Naive thymus-derived CD4-positive, alpha-beta T cell (primary cell): ENCODE measurements around the gene PLPPR4. TPM values are rescaled to one million over a fixed set of nuclear protein-coding genes. Genes with fewer than 3 reads are reported as not detected.
"Not testable (repeated sequence)": the region's sequence is repeated elsewhere in the genome, so short reads cannot be mapped to it uniquely, and the experiment has no call there.

Source experiments
- ATAC-seq: fragments of 150-1000 bp; cut with Tn5 transposase; 2 replicates; pipeline ENCODE4 v1.10.0; 2021; ENCODE audit warnings: mild to moderate bottlenecking, moderate library complexity
- CTCF ChIA-PET: fragments of 350-600 bp; sonication (Branson Sonifier 250); formaldehyde crosslinking; loops from one replicate; lab custom pipeline; 2021; ENCODE audit warnings: antibody characterized with exemption; lab: Charles Lee
- POLR2A ChIA-PET: fragments of 350-600 bp; sonication (Branson Sonifier 250); formaldehyde crosslinking; loops from one replicate; lab custom pipeline; 2021; ENCODE audit warnings: antibody characterized with exemption, inconsistent platforms; lab: Charles Lee
- DNase-seq, 9 donors: peaks; one replicate each; pipeline versions ENCODE4 v3.0.0 to v3.0.0-alpha.2; 2020 to 2022; ENCODE audit warnings: mixed read lengths in 1 of 9
- H3K27ac ChIP-seq: one replicate; pipeline ENCODE4 v1.7.0; 2013; ENCODE audit warnings: mild to moderate bottlenecking, low read depth, low read length, moderate library complexity
- H3K27me3 ChIP-seq, 2 donors: one replicate each; pipeline ENCODE4 v1.7.0; 2013; ENCODE audit warnings: low read length in 2 of 2, mild to moderate bottlenecking in 2 of 2, moderate library complexity in 2 of 2; ENCODE audit not compliant: control insufficient read depth in 2 of 2, insufficient read depth in 2 of 2
- H3K36me3 ChIP-seq, 3 experiments: 1 replicate in 2 of 3; 2 replicates in 1 of 3; pipeline ENCODE4 v1.7.0; 2013; ENCODE audit warnings: low read length in 3 of 3, mild to moderate bottlenecking in 3 of 3, moderate library complexity in 1 of 3; ENCODE audit not compliant: insufficient read depth in 3 of 3, control insufficient read depth in 2 of 3
- H3K4me1 ChIP-seq, 2 donors: one replicate each; pipeline ENCODE4 v1.7.0; 2013; ENCODE audit warnings: low read length in 2 of 2, mild to moderate bottlenecking in 2 of 2, moderate library complexity in 1 of 2; ENCODE audit not compliant: control insufficient read depth in 2 of 2, insufficient read depth in 2 of 2
- H3K4me3 ChIP-seq: 2 replicates; pipeline ENCODE4 v1.7.0; 2013; ENCODE audit warnings: mild to moderate bottlenecking, low read length
- H3K9me3 ChIP-seq, 3 experiments: 1 replicate in 2 of 3; 2 replicates in 1 of 3; pipeline ENCODE4 v1.7.0; 2013; ENCODE audit warnings: low read length in 3 of 3; ENCODE audit not compliant: control insufficient read depth in 2 of 3
- H3K27ac Mint-ChIP-seq, 9 donors: one replicate each; pipeline ENCODE4 v1.8.0; 2020 to 2022; ENCODE audit warnings: mixed read lengths in 9 of 9, mild to moderate bottlenecking in 8 of 9, moderate library complexity in 5 of 9, inconsistent platforms in 2 of 9
- H3K27me3 Mint-ChIP-seq, 5 donors: one replicate each; pipeline ENCODE4 v1.8.0; 2021 to 2022; ENCODE audit warnings: mixed read lengths in 5 of 5, mild to moderate bottlenecking in 1 of 5
- H3K36me3 Mint-ChIP-seq, 5 donors: one replicate each; pipeline ENCODE4 v1.8.0; 2020 to 2022; ENCODE audit warnings: mixed read lengths in 5 of 5, mild to moderate bottlenecking in 3 of 5, inconsistent platforms in 1 of 5
- H3K4me1 Mint-ChIP-seq, 7 donors: one replicate each; pipeline ENCODE4 v1.8.0; 2020 to 2022; ENCODE audit warnings: mixed read lengths in 7 of 7, mild to moderate bottlenecking in 3 of 7, inconsistent platforms in 1 of 7
- H3K4me3 Mint-ChIP-seq, 10 donors: one replicate each; pipeline ENCODE4 v1.8.0; 2020 to 2022; ENCODE audit warnings: mild to moderate bottlenecking in 10 of 10, mixed read lengths in 10 of 10, moderate library complexity in 6 of 10, inconsistent platforms in 2 of 10
- H3K9me3 Mint-ChIP-seq, 11 donors: one replicate each; pipeline ENCODE4 v1.8.0; 2020 to 2022; ENCODE audit warnings: mixed read lengths in 11 of 11, mild to moderate bottlenecking in 4 of 11, inconsistent platforms in 1 of 11, moderate library complexity in 1 of 11
- intact Hi-C, 2 donors: fragments of 100-400 bp; cut with micrococcal nuclease; formaldehyde crosslinking; loops; one replicate each; pipeline ENCODE4 v1.15.1; 2023
- polyA plus RNA-seq, 2 donors: library from polyadenylated mRNA; unstranded; fragments of 300-500 nt; fragmentation: Illumina TruSeq; gene quantifications; one replicate each; pipeline ENCODE4 v1.2.3, GENCODE V29; 2021
- total RNA-seq, 6 experiments: library from RNA in 5 of 6; stranded (reverse) in 5 of 6; gene quantifications; 1 replicate in 5 of 6; 2 replicates in 1 of 6; pipeline ENCODE4 v1.2.3 and lab custom pipeline; 2021 to 2026

PLPPR4 gene
- total and polyA plus RNA-seq, 7 experiments from 2014 or later, result not detected

- Histone ChIP-seq H3K4me3 (no peak overlapping the region), H3K27ac (no peak overlapping the region), H3K9me3 (no peaks in the 10 kb centered on the region), H3K4me1 (no peaks in the 10 kb centered on the region), H3K27me3 (peaks cover 0 to 4% of the 10 kb centered on the region in 2 donors), H3K36me3 (no peaks in the 10 kb centered on the region)
- Mint-ChIP-seq H3K4me1 (peaks cover 0 to 2% (median 0%) of the 10 kb centered on the region in 7 donors), H3K27me3 (peaks cover 0 to 20% (median 14%) of the 10 kb centered on the region in 5 donors), H3K36me3 (no peaks in the 10 kb centered on the region), H3K4me3 (no peak overlapping the region), H3K27ac (no peak overlapping the region), H3K9me3 (peaks cover 0 to 10% (median 4%) of the 10 kb centered on the region in 11 donors)
- DNase-seq (no peak), ATAC-seq (no peak)
- intact Hi-C loops, result no loop called here
- POLR2A ChIA-PET, result no interaction called here
- CTCF ChIA-PET, result no interaction called here
These were observed 23.7 kb upstream of the PLPPR4 start for GRCh38 chr1:99240621-99241020.

GRCh38 chr1:99246152-99246551, 18.1 kb upstream of the PLPPR4 start:
- Histone ChIP-seq H3K4me1 (no peaks in the 10 kb centered on the region), H3K27ac (no peak overlapping the region), H3K4me3 (no peak overlapping the region), H3K27me3 (no peaks in the 10 kb centered on the region), H3K9me3 (no peaks in the 10 kb centered on the region), H3K36me3 (no peaks in the 10 kb centered on the region)
- intact Hi-C loops, result no loop called here
- no peak overlapping the region for H3K27ac Mint-ChIP-seq
- H3K27me3 Mint-ChIP-seq, result peaks cover 0 to 23% (median 14%) of the 10 kb centered on the region in 5 donors
- peaks cover 0 to 20% (median 5%) of the 10 kb centered on the region in 11 donors for H3K9me3 Mint-ChIP-seq
- no peak overlapping the region for H3K4me3 Mint-ChIP-seq
- no peaks in the 10 kb centered on the region for H3K36me3 Mint-ChIP-seq
- POLR2A ChIA-PET, result no interaction called here
- CTCF ChIA-PET, result no interaction called here
- no peak for ATAC-seq
- H3K4me1 Mint-ChIP-seq, result no peaks in the 10 kb centered on the region
- no peak for DNase-seq

GRCh38 chr1:99247199-99247598, 17.1 kb upstream of the PLPPR4 start:
- H3K27me3 ChIP-seq, result no peaks in the 10 kb centered on the region
- DNase-seq (no peak), ATAC-seq (no peak)
- no peak overlapping the region for H3K4me3 Mint-ChIP-seq
- ChIA-PET CTCF (no interaction called here), POLR2A (no interaction called here)
- no peaks in the 10 kb centered on the region for H3K4me1 ChIP-seq
- no peak overlapping the region for H3K27ac ChIP-seq
- H3K27ac Mint-ChIP-seq, result no peak overlapping the region
- H3K9me3 Mint-ChIP-seq, result peaks cover 0 to 20% (median 5%) of the 10 kb centered on the region in 11 donors
- no peaks in the 10 kb centered on the region for H3K9me3 ChIP-seq
- no peaks in the 10 kb centered on the region for H3K4me1 Mint-ChIP-seq
- H3K27me3 Mint-ChIP-seq, result peaks cover 0 to 17% (median 13%) of the 10 kb centered on the region in 5 donors
- H3K4me3 ChIP-seq, result no peak overlapping the region
- H3K36me3 Mint-ChIP-seq, result no peaks in the 10 kb centered on the region
- intact Hi-C loops, result no loop called here
- H3K36me3 ChIP-seq, result no peaks in the 10 kb centered on the region

GRCh38 chr1:99250728-99251127, 13.6 kb upstream of the PLPPR4 start:
- Histone ChIP-seq H3K4me1 (no peaks in the 10 kb centered on the region), H3K36me3 (no peaks in the 10 kb centered on the region), H3K4me3 (no peak overlapping the region), H3K27ac (no peak overlapping the region), H3K27me3 (no peaks in the 10 kb centered on the region), H3K9me3 (no peaks in the 10 kb centered on the region)
- CTCF ChIA-PET, result interaction anchor here (0.6 kb wide), 1 partner anchor 1346 kb away, joined by 3 read pairs; no protein-coding TSS in a partner anchor
- no peak overlapping the region for H3K27ac Mint-ChIP-seq
- peaks cover 0 to 9% (median 3%) of the 10 kb centered on the region in 11 donors for H3K9me3 Mint-ChIP-seq
- H3K36me3 Mint-ChIP-seq, result no peaks in the 10 kb centered on the region
- POLR2A ChIA-PET, result no interaction called here
- no peaks in the 10 kb centered on the region for H3K4me1 Mint-ChIP-seq
- peaks cover 0 to 10% (median 3%) of the 10 kb centered on the region in 5 donors for H3K27me3 Mint-ChIP-seq
- ATAC-seq (no peak), DNase-seq (no peak)
- intact Hi-C loops, result no loop called here
- no peak overlapping the region for H3K4me3 Mint-ChIP-seq

- H3K4me3 Mint-ChIP-seq, result no peak overlapping the region
These were observed 13.0 kb upstream of the PLPPR4 start for GRCh38 chr1:99251308-99251707.

GRCh38 chr1:99252630-99253029, 11.7 kb upstream of the PLPPR4 start:
- no peaks in the 10 kb centered on the region for H3K4me1 ChIP-seq

More at GRCh38 chr1:99251308-99251707, 13.0 kb upstream of the PLPPR4 start:
- Histone ChIP-seq H3K9me3 (no peaks in the 10 kb centered on the region), H3K4me1 (no peaks in the 10 kb centered on the region), H3K4me3 (no peak overlapping the region), H3K27me3 (no peaks in the 10 kb centered on the region), H3K27ac (no peak overlapping the region), H3K36me3 (no peaks in the 10 kb centered on the region)
- H3K4me1 Mint-ChIP-seq, result no peaks in the 10 kb centered on the region
- H3K36me3 Mint-ChIP-seq, result no peaks in the 10 kb centered on the region
- ChIA-PET CTCF (no interaction called here), POLR2A (no interaction called here)
- peaks cover 0 to 10% (median 3%) of the 10 kb centered on the region in 5 donors for H3K27me3 Mint-ChIP-seq
- ATAC-seq (no peak), DNase-seq (no peak)
- no peak overlapping the region for H3K27ac Mint-ChIP-seq
- intact Hi-C loops, result no loop called here
- peaks cover 0 to 8% (median 1%) of the 10 kb centered on the region in 11 donors for H3K9me3 Mint-ChIP-seq

GRCh38 chr1:99260402-99260801, 3.9 kb upstream of the PLPPR4 start:
- H3K27me3 ChIP-seq, H3K9me3 ChIP-seq, H3K4me3 Mint-ChIP-seq, H3K4me3 ChIP-seq, H3K4me1 ChIP-seq, H3K27ac ChIP-seq, DNase-seq, H3K4me1 Mint-ChIP-seq, POLR2A ChIA-PET, H3K27ac Mint-ChIP-seq, intact Hi-C loops, ATAC-seq, CTCF ChIA-PET, H3K36me3 ChIP-seq, H3K36me3 Mint-ChIP-seq: not testable (repeated sequence)
- peaks cover 29 to 38% (median 33%) of the 10 kb centered on the region in 5 donors for H3K27me3 Mint-ChIP-seq
- peaks cover 0 to 11% (median 4%) of the 10 kb centered on the region in 11 donors for H3K9me3 Mint-ChIP-seq

More at GRCh38 chr1:99252630-99253029, 11.7 kb upstream of the PLPPR4 start:
- H3K9me3 Mint-ChIP-seq, result peaks cover 0 to 4% (median 0%) of the 10 kb centered on the region in 11 donors
- intact Hi-C loops, result no loop called here
- Histone ChIP-seq H3K4me3 (no peak overlapping the region), H3K36me3 (no peaks in the 10 kb centered on the region), H3K27me3 (no peaks in the 10 kb centered on the region), H3K9me3 (no peaks in the 10 kb centered on the region), H3K27ac (no peak overlapping the region)
- ChIA-PET POLR2A (interaction anchor here (0.6 to 0.7 kb wide), 2 partner anchors 67 to 136 kb away, joined by 3 read pairs; no protein-coding TSS in a partner anchor), CTCF (no interaction called here)
- H3K36me3 Mint-ChIP-seq, result no peaks in the 10 kb centered on the region
- H3K27me3 Mint-ChIP-seq, result peaks cover 0 to 10% (median 3%) of the 10 kb centered on the region in 5 donors
- no peak overlapping the region for H3K4me3 Mint-ChIP-seq
- ATAC-seq, result no peak
- H3K4me1 Mint-ChIP-seq, result no peaks in the 10 kb centered on the region
- no peak for DNase-seq
- H3K27ac Mint-ChIP-seq, result no peak overlapping the region
